ENCODE results near the gene TNFRSF8.
"Not testable (repeated sequence)": the region's sequence is repeated elsewhere in the genome, so short reads cannot be mapped to it uniquely, and the experiment has no call there.

The TNFRSF8 gene

GRCh38 chr1:12083766-12084165 is 20.7 kb downstream of the TNFRSF8 start:
- DNase-seq (ENCODE audit: low read depth in 2 of 3, low spot score in 2 of 3): no peak

- no peak for DNase-seq (ENCODE audit: low read depth in 2 of 3, low spot score in 2 of 3)
These were observed 22.6 kb downstream of the TNFRSF8 start for GRCh38 chr1:12085643-12086260.

GRCh38 chr1:12087797-12088314 is 24.8 kb downstream of the TNFRSF8 start:
- peak in 2 of 3 experiments; percentile 41 to 54 for DNase-seq (ENCODE audit: low read depth in 2 of 3, low spot score in 2 of 3)

- no peak for DNase-seq (ENCODE audit: low read depth in 2 of 3, low spot score in 2 of 3)
These were observed 25.5 kb downstream of the TNFRSF8 start for GRCh38 chr1:12088607-12089006.

- DNase-seq (ENCODE audit: low read depth in 2 of 3, low spot score in 2 of 3): no peak
These were observed 27.2 kb downstream of the TNFRSF8 start for GRCh38 chr1:12090326-12090725.

GRCh38 chr1:12091191-12091590 is 28.1 kb downstream of the TNFRSF8 start:
- DNase-seq (ENCODE audit: low read depth in 2 of 3, low spot score in 2 of 3): no peak

- no peak for DNase-seq (ENCODE audit: low read depth in 2 of 3, low spot score in 2 of 3)
These were observed 31.1 kb downstream of the TNFRSF8 start for GRCh38 chr1:12094180-12094579.

GRCh38 chr1:12095452-12096263 is 32.6 kb downstream of the TNFRSF8 start:
- DNase-seq (ENCODE audit: low read depth in 2 of 3, low spot score in 2 of 3): no peak

GRCh38 chr1:12096615-12097014 is 33.5 kb downstream of the TNFRSF8 start:
- DNase-seq (ENCODE audit: low read depth in 2 of 3, low spot score in 2 of 3): no peak

- no peak for DNase-seq (ENCODE audit: low read depth in 2 of 3, low spot score in 2 of 3)
These were observed 34.2 kb downstream of the TNFRSF8 start for GRCh38 chr1:12097321-12097720.

- DNase-seq (ENCODE audit: low read depth in 2 of 3, low spot score in 2 of 3): no peak
These were observed 35.7 kb downstream of the TNFRSF8 start for GRCh38 chr1:12098786-12099185.

- DNase-seq (ENCODE audit: low read depth in 2 of 3, low spot score in 2 of 3): no peak
These were observed 36.5 kb downstream of the TNFRSF8 start for GRCh38 chr1:12099610-12100009.

- no peak for DNase-seq (ENCODE audit: low read depth in 2 of 3, low spot score in 2 of 3)
These were observed 37.0 kb downstream of the TNFRSF8 start for GRCh38 chr1:12100071-12100470.

GRCh38 chr1:12101120-12101519 is 38.0 kb downstream of the TNFRSF8 start:
- not testable (repeated sequence) for DNase-seq (ENCODE audit: low read depth in 2 of 3, low spot score in 2 of 3)

GRCh38 chr1:12102066-12102465 is 39.0 kb downstream of the TNFRSF8 start:
- no peak for DNase-seq (ENCODE audit: low read depth in 2 of 3, low spot score in 2 of 3)

GRCh38 chr1:12104417-12104816 is 41.3 kb downstream of the TNFRSF8 start:
- no peak for DNase-seq (ENCODE audit: low read depth in 2 of 3, low spot score in 2 of 3)

- DNase-seq (ENCODE audit: low read depth in 2 of 3, low spot score in 2 of 3): no peak
These were observed 43.0 kb downstream of the TNFRSF8 start for GRCh38 chr1:12106153-12106552.

GRCh38 chr1:12106861-12107260 is 43.8 kb downstream of the TNFRSF8 start:
- not testable (repeated sequence) for DNase-seq (ENCODE audit: low read depth in 2 of 3, low spot score in 2 of 3)

GRCh38 chr1:12107718-12108117 is 44.6 kb downstream of the TNFRSF8 start:
- DNase-seq (ENCODE audit: low read depth in 2 of 3, low spot score in 2 of 3): no peak

GRCh38 chr1:12109901-12110300 is 46.8 kb downstream of the TNFRSF8 start:
- DNase-seq (ENCODE audit: low read depth in 2 of 3, low spot score in 2 of 3): no peak

- DNase-seq (ENCODE audit: low read depth in 2 of 3, low spot score in 2 of 3): no peak
These were observed 48.6 kb downstream of the TNFRSF8 start for GRCh38 chr1:12111741-12112140.

- DNase-seq (ENCODE audit: low read depth in 2 of 3, low spot score in 2 of 3): no peak
These were observed 49.6 kb downstream of the TNFRSF8 start for GRCh38 chr1:12112711-12113161.
